Spinal cord (tissue), 9 donors: ENCODE data around the gene PSMA4. TPM values are rescaled to one million over a fixed set of nuclear protein-coding genes. Genes with fewer than 3 reads are reported as not detected.

Experiments used
- DNase-seq, 6 donors: peaks; one replicate each; pipeline versions ENCODE4 v3.0.0 to v3.0.0-alpha.2; 2013 to 2015; ENCODE audit warnings: low spot score in 6 of 6, low read depth in 4 of 6
- H3K27ac ChIP-seq: one replicate; pipeline ENCODE4 v1.5.1; 2013; ENCODE audit warnings: low read depth, low read length, control low read depth
- H3K27me3 ChIP-seq: one replicate; pipeline ENCODE4 v1.6.1; 2013; ENCODE audit warnings: low read length; ENCODE audit not compliant: control insufficient read depth, insufficient read depth
- H3K36me3 ChIP-seq: one replicate; pipeline ENCODE4 v1.6.1; 2013; ENCODE audit warnings: low read length; ENCODE audit not compliant: control insufficient read depth, insufficient read depth
- H3K4me1 ChIP-seq: one replicate; pipeline ENCODE4 v1.6.1; 2013; ENCODE audit warnings: low read length; ENCODE audit not compliant: control insufficient read depth, insufficient read depth
- H3K4me3 ChIP-seq: one replicate; pipeline ENCODE4 v1.5.1; 2013; ENCODE audit warnings: low read depth, low read length, control low read depth
- H3K9me3 ChIP-seq: one replicate; pipeline ENCODE4 v1.6.1; 2013; ENCODE audit warnings: low read length; ENCODE audit not compliant: control insufficient read depth, insufficient read depth
- polyA plus RNA-seq, 2 donors: library from polyadenylated mRNA; unstranded; fragments of 120-200 nt; gene quantifications; one replicate each; pipeline ENCODE4 v1.2.1, GENCODE V29; 2013; ENCODE audit not compliant: insufficient read length in 2 of 2
- small RNA-seq: library from RNA; depleted of rRNA; stranded (forward); fragments of <200 nt; gene quantifications from one replicate; pipeline ENCODE3, GENCODE V24; 2014; ENCODE audit warnings: low replicate concordance
- total RNA-seq, 2 donors: library from RNA; depleted of rRNA in 1 of 2; stranded (reverse); fragments of 120-200 nt in 1 of 2; fragments of >200 nt in 1 of 2; gene quantifications; one replicate each; pipeline versions ENCODE4 v1.2.3 to v1.2.4, GENCODE V29; 2013 to 2014

Gene PSMA4
- total and polyA plus RNA-seq, 4 donors, result 168 to 201 (median 182) TPM

DNA sequence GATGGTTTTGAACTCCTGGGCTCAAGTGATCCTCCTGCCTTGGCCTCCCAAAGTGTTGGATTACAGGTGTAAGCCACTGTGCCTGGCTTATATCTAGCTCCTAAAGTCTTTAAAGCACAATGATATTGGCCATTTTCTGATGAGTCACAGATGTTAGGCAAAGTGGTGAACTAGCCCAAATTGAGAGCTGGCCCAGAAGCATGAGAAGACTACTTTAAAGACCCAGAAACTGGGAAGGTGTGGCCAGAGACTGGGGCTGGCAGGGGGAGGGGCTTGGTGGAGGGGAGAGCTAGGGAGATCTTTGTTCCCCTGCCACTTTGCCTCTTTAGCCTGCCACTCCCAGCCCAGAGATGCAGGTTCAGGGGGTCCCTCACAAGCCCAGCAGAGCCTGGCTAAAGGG lies 58.9 kb downstream of the PSMA4 start:
- H3K27me3 ChIP-seq, result no peaks in the 10 kb centered on the region
- H3K9me3 ChIP-seq, result no peaks in the 10 kb centered on the region
- H3K4me3 ChIP-seq, result no peak overlapping the region
- no peaks in the 10 kb centered on the region for H3K36me3 ChIP-seq
- no peaks in the 10 kb centered on the region for H3K4me1 ChIP-seq
- no peak for DNase-seq
- no peak overlapping the region for H3K27ac ChIP-seq

Small RNAs within 50 kb of the gene (small RNA-seq; reads per million reads assigned to genes)
- gene AC067863.2, result not detected

Other genes starting within 250 kb of the PSMA4 start
- gene SKIC8, start 240.8 kb upstream of the PSMA4 start, total RNA-seq, result 10 to 100 TPM; 71.8 to 89.6 TPM
- gene SKIC8, start 240.8 kb upstream of the PSMA4 start, polyA plus RNA-seq, result 100 to 1,000 TPM in 1 of 2 donors, 10 to 100 TPM in 1; 97.9 to 104 TPM
- gene CRABP1, start 200.1 kb upstream of the PSMA4 start, total RNA-seq, result 1,000 to 10,000 TPM in 1 of 2 donors, 100 to 1,000 TPM in 1; 113 to 1,461 TPM
- 100 to 1,000 TPM; 326 to 539 TPM for gene CRABP1, start 200.1 kb upstream of the PSMA4 start, polyA plus RNA-seq
- 10 to 100 TPM; 36.1 to 62.4 TPM for gene IREB2, start 102.2 kb upstream of the PSMA4 start, total RNA-seq
- 10 to 100 TPM; 33.6 to 40.6 TPM for gene IREB2, start 102.2 kb upstream of the PSMA4 start, polyA plus RNA-seq
- gene HYKK, start 32.9 kb upstream of the PSMA4 start, total RNA-seq, result 1 to 10 TPM; 3.1 to 5.4 TPM
- 1 to 10 TPM; 2.5 to 2.6 TPM for gene HYKK, start 32.9 kb upstream of the PSMA4 start, polyA plus RNA-seq
- gene CHRNA5, start 25.1 kb downstream of the PSMA4 start, total RNA-seq, result 1 to 10 TPM in 1 of 2 donors, under 1 TPM in 1; 0.99 to 1.7 TPM
- gene CHRNA5, start 25.1 kb downstream of the PSMA4 start, polyA plus RNA-seq, result 1 to 10 TPM; 2.6 to 2.9 TPM
- gene CHRNA3, start 80.6 kb downstream of the PSMA4 start, total RNA-seq, result 1 to 10 TPM; 1.1 to 4.5 TPM
- gene CHRNA3, start 80.6 kb downstream of the PSMA4 start, polyA plus RNA-seq, result 1 to 10 TPM; 6.6 to 7.7 TPM
- gene CHRNB4, start 100.8 kb downstream of the PSMA4 start, total RNA-seq, result 1 to 10 TPM in 1 of 2 donors, under 1 TPM in 1; 0.33 to 1.4 TPM
- gene CHRNB4, start 100.8 kb downstream of the PSMA4 start, polyA plus RNA-seq, result 1 to 10 TPM; 2.9 to 3.3 TPM